Eye (tissue), 1 donor: Measurements from ENCODE around the gene ZCRB1.

ENCODE experiments used
- DNase-seq: peaks from one replicate; pipeline ENCODE4 v3.0.0-alpha.2; 2015

The ZCRB1 gene

GRCh38 chr12:42326541-42327226, 790 bp upstream of the ZCRB1 start:
- DNase-seq: peak; percentile 67

- no peak for DNase-seq
Measured at GRCh38 chr12:42325326-42325652, 605 bp downstream of the ZCRB1 start.

DNA sequence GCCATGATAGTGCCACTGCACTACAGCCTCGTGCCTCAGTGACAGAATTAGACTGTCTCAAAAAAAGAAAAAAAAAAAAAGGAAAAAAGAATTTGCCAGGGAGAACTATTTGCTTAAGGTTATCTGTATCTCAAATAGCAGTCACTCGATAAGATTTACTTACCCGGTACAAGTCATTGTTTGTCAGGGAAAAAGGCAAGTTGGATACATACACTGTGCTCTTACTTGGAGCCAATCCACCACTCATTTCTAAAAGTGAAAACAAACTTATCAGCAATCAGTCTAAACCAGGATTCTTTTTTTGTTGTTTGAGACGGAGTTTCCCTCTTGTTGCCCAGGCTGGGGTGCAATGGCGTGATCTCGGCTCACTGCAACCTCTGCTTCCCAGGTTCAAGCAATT, 2.0 kb downstream of the ZCRB1 start:
- DNase-seq: no peak

DNA sequence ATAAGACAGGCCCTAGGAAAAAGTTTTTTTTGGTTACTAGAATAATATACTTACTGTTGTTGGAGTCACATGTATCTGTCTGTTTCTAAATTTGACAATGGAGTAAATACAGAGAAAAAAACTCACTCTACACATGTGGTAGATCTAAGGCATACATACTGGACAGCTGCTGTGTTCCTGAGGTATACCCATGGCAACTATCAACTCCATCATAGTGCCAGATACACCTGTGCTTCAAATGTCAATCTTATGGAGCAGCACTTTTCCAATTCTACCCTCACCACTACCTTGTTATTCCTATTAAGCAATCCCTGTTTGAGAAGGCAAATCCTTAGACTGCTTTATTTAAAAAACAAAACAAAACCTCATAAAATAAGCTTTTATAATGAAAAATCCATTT, 3.3 kb downstream of the ZCRB1 start:
- DNase-seq: no peak

- no peak for DNase-seq
Measured at GRCh38 chr12:42320796-42321195, 5.1 kb downstream of the ZCRB1 start.

- no peak for DNase-seq
Measured at GRCh38 chr12:42315108-42315507, 10.8 kb downstream of the ZCRB1 start.

DNA sequence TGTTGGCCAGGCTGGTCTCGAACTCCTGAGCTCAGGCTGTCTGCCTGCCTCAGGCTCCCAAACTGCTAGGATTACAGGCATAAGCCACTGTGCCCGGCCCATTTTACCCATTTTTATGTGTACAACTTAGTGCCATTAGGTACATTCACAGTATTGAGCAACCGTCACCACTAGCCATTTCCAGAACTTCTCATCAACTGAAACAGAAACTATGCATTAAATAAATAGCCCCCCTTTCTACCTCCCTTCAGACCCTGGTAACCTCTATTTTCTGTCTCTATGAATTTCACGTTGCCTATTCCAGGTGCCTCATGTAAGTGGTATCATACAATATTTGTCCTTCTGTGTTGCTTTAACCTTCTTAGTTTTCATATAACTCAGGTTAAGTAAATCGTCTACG, 15.9 kb downstream of the ZCRB1 start:
- DNase-seq: no peak

GRCh38 chr12:42308390-42308789, 17.5 kb downstream of the ZCRB1 start:
- no peak for DNase-seq

GRCh38 chr12:42306297-42306696, 19.6 kb downstream of the ZCRB1 start:
- no peak for DNase-seq

- DNase-seq: no peak
Measured at GRCh38 chr12:42299392-42300308, 26.2 kb downstream of the ZCRB1 start.

- no peak for DNase-seq
Measured at GRCh38 chr12:42298887-42299286, 27.0 kb downstream of the ZCRB1 start.

GRCh38 chr12:42296503-42297109, 29.3 kb downstream of the ZCRB1 start:
- peak; percentile 8 for DNase-seq

DNA sequence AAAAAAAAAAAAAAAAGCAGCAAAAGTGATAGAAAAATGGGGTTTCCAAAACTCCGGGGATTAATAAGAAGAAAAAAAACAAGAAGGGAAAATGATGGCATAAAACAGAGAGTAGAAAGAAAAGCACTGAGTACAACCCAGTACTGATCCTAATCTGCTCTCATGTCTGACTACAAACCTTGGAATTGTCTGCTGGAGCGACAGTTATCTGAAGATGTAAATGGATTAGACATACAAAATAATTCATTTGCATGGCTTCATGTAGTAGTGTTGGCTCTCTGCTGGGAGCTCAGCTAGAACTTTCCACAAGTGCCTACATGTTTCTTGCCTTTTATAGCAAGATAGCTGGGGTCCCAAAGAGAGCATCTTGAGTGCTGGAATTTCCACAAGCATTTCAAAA, 34.2 kb downstream of the ZCRB1 start:
- no peak for DNase-seq

GRCh38 chr12:42288544-42288943, 37.4 kb downstream of the ZCRB1 start:
- DNase-seq: no peak

GRCh38 chr12:42286741-42287140, 39.2 kb downstream of the ZCRB1 start:
- no peak for DNase-seq

- DNase-seq: no peak
Measured at GRCh38 chr12:42285431-42285830, 40.5 kb downstream of the ZCRB1 start.

- no peak for DNase-seq
Measured at GRCh38 chr12:42284876-42285275, 41.0 kb downstream of the ZCRB1 start.

DNA sequence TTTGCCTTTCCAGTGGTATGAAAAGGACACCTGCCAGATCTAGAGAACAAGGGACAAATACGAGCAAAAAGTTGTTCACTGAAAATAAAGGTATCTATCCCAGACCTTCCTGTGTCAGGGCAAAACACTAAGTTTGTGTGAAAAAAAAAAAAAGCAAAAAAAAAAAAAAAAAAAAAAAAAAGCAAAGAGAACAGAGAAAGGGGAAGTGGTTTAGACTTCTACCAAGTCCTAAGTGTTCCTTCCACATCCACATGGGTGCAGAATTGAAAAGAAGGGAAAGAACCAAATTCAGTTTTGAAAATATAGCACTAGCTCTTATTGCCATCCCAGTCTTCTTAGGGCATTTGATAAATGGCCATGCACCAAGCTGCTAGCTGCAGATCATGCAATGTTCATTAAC, 41.7 kb downstream of the ZCRB1 start:
- no peak for DNase-seq

- no peak for DNase-seq
Measured at GRCh38 chr12:42283739-42284138, 42.2 kb downstream of the ZCRB1 start.

GRCh38 chr12:42282294-42282693, 43.6 kb downstream of the ZCRB1 start:
- DNase-seq: no peak

GRCh38 chr12:42281844-42282243, 44.0 kb downstream of the ZCRB1 start:
- no peak for DNase-seq

- no peak for DNase-seq
Measured at GRCh38 chr12:42281278-42281677, 44.6 kb downstream of the ZCRB1 start.

- DNase-seq: no peak
Measured at GRCh38 chr12:42278128-42278510, 47.8 kb downstream of the ZCRB1 start.
